GM12891 (cell line): Measurements from ENCODE around the gene PNPLA6.

ENCODE experiments used
- PAX5 ChIP-seq: IDR thresholded peaks from 2 replicates; pipeline ENCODE4 v1.6.1; 2011; ENCODE audit warnings: low read length, moderate library complexity, mild to moderate bottlenecking; ENCODE audit not compliant: insufficient read depth, severe bottlenecking
- POLR2A ChIP-seq: IDR thresholded peaks from 2 replicates; pipeline ENCODE4 v1.6.1; 2011; ENCODE audit warnings: low read depth, low read length, control low read depth
- POLR2AphosphoS5 ChIP-seq: IDR thresholded peaks from 2 replicates; pipeline ENCODE4 v1.6.1; 2011; ENCODE audit warnings: low read depth, low read length, control low read depth

- no peak for TF ChIP-seq POLR2A
- no peak for TF ChIP-seq POLR2AphosphoS5
- TF ChIP-seq PAX5 = no peak
Observed at GRCh38 chr19:7565332-7565731, 29.8 kb downstream of the PNPLA6 start.
